Thyroid gland (tissue), 4 donors: ENCODE measurements around the gene PIP4K2C.

Source experiments
- POLR2A ChIP-seq, 2 donors: fragments of 450-650 bp; IDR thresholded peaks; one replicate each; pipeline ENCODE4 v1.6.1; 2017; ENCODE audit warnings: antibody characterized with exemption in 2 of 2, mild to moderate bottlenecking in 2 of 2, moderate library complexity in 1 of 2
- TF ChIP-seq, protein P1 (sequence below), 6 experiments: fragments of 200-600 bp in 3 of 6; fragments of 450-650 bp in 3 of 6; sonication (generic) in 3 of 6; IDR thresholded peaks; one replicate each; pipeline ENCODE4 v1.5.1; 2016 to 2019; ENCODE audit warnings: antibody characterized with exemption in 6 of 6, mild to moderate bottlenecking in 2 of 6, inconsistent platforms in 1 of 6, moderate library complexity in 1 of 6

- TF ChIP-seq POLR2A (IDR thresholded peaks at IDR 0.05): no peak
- TF ChIP-seq, protein P1, sequence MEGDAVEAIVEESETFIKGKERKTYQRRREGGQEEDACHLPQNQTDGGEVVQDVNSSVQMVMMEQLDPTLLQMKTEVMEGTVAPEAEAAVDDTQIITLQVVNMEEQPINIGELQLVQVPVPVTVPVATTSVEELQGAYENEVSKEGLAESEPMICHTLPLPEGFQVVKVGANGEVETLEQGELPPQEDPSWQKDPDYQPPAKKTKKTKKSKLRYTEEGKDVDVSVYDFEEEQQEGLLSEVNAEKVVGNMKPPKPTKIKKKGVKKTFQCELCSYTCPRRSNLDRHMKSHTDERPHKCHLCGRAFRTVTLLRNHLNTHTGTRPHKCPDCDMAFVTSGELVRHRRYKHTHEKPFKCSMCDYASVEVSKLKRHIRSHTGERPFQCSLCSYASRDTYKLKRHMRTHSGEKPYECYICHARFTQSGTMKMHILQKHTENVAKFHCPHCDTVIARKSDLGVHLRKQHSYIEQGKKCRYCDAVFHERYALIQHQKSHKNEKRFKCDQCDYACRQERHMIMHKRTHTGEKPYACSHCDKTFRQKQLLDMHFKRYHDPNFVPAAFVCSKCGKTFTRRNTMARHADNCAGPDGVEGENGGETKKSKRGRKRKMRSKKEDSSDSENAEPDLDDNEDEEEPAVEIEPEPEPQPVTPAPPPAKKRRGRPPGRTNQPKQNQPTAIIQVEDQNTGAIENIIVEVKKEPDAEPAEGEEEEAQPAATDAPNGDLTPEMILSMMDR (IDR thresholded peaks at IDR 0.05): peak; percentile 78 to 96 (median 93)
These were observed 7.8 kb upstream of the PIP4K2C start for GRCh38 chr12:57583008-57583831.
